Nephron progenitor cell (in vitro differentiated cells): ENCODE data around the gene PPHLN1.

ENCODE experiments used
- DNase-seq: peaks from one replicate; pipeline ENCODE4 v3.0.0; 2021
- H3K27ac Mint-ChIP-seq: 2 replicates; pipeline ENCODE4 v1.8.0; 2021; ENCODE audit warnings: mild to moderate bottlenecking, moderate library complexity, mixed read lengths
- H3K27me3 Mint-ChIP-seq: 2 replicates; pipeline ENCODE4 v1.8.0; 2021; ENCODE audit warnings: mild to moderate bottlenecking, low read depth, mixed read lengths; ENCODE audit not compliant: poor library complexity
- H3K36me3 Mint-ChIP-seq: 2 replicates; pipeline ENCODE4 v1.8.0; 2021; ENCODE audit warnings: low read depth, mixed read lengths
- H3K4me1 Mint-ChIP-seq: 2 replicates; pipeline ENCODE4 v1.8.0; 2021; ENCODE audit warnings: mixed read lengths
- H3K4me3 Mint-ChIP-seq: 2 replicates; pipeline ENCODE4 v1.8.0; 2021; ENCODE audit warnings: mild to moderate bottlenecking, moderate library complexity, mixed read lengths
- H3K9me3 Mint-ChIP-seq: 2 replicates; pipeline ENCODE4 v1.8.0; 2021; ENCODE audit warnings: mild to moderate bottlenecking, moderate library complexity, mixed read lengths
- TF ChIP-seq, protein P1 (sequence below): fragments of 200-600 bp; sonication (generic); IDR thresholded peaks from 2 replicates; pipeline ENCODE4 v1.5.0; 2021; ENCODE audit warnings: antibody characterized with exemption

Gene PPHLN1

GRCh38 chr12:42306297-42306696 lies 19.7 kb upstream of the PPHLN1 start:
- Mint-ChIP-seq H3K36me3 (no peaks in the 10 kb centered on the region), H3K4me3 (no peak overlapping the region), H3K27me3 (peaks cover 3% of the 10 kb centered on the region), H3K9me3 (no peaks in the 10 kb centered on the region), H3K27ac (no peak overlapping the region), H3K4me1 (no peaks in the 10 kb centered on the region)
- TF ChIP-seq, protein P1, sequence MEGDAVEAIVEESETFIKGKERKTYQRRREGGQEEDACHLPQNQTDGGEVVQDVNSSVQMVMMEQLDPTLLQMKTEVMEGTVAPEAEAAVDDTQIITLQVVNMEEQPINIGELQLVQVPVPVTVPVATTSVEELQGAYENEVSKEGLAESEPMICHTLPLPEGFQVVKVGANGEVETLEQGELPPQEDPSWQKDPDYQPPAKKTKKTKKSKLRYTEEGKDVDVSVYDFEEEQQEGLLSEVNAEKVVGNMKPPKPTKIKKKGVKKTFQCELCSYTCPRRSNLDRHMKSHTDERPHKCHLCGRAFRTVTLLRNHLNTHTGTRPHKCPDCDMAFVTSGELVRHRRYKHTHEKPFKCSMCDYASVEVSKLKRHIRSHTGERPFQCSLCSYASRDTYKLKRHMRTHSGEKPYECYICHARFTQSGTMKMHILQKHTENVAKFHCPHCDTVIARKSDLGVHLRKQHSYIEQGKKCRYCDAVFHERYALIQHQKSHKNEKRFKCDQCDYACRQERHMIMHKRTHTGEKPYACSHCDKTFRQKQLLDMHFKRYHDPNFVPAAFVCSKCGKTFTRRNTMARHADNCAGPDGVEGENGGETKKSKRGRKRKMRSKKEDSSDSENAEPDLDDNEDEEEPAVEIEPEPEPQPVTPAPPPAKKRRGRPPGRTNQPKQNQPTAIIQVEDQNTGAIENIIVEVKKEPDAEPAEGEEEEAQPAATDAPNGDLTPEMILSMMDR: no peak
- DNase-seq: no peak

GRCh38 chr12:42308390-42308789 lies 17.6 kb upstream of the PPHLN1 start:
- Mint-ChIP-seq H3K4me1 (no peaks in the 10 kb centered on the region), H3K27me3 (peaks cover 3% of the 10 kb centered on the region)

DNA sequence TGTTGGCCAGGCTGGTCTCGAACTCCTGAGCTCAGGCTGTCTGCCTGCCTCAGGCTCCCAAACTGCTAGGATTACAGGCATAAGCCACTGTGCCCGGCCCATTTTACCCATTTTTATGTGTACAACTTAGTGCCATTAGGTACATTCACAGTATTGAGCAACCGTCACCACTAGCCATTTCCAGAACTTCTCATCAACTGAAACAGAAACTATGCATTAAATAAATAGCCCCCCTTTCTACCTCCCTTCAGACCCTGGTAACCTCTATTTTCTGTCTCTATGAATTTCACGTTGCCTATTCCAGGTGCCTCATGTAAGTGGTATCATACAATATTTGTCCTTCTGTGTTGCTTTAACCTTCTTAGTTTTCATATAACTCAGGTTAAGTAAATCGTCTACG lies 16.0 kb upstream of the PPHLN1 start:
- TF ChIP-seq, protein P1: no peak
- Mint-ChIP-seq H3K9me3 (no peaks in the 10 kb centered on the region), H3K27ac (no peak overlapping the region), H3K27me3 (peaks cover 3% of the 10 kb centered on the region), H3K4me3 (no peak overlapping the region), H3K36me3 (peaks cover 16% of the 10 kb centered on the region), H3K4me1 (no peaks in the 10 kb centered on the region)
- no peak for DNase-seq

More at GRCh38 chr12:42308390-42308789, 17.6 kb upstream of the PPHLN1 start:
- TF ChIP-seq, protein P1: no peak
- Mint-ChIP-seq H3K9me3 (no peaks in the 10 kb centered on the region), H3K27ac (no peak overlapping the region), H3K4me3 (no peak overlapping the region), H3K36me3 (peaks cover 6% of the 10 kb centered on the region)
- DNase-seq: no peak

GRCh38 chr12:42315108-42315507 lies 10.9 kb upstream of the PPHLN1 start:
- DNase-seq: no peak
- H3K27me3 Mint-ChIP-seq: no peaks in the 10 kb centered on the region
- H3K9me3 Mint-ChIP-seq: no peaks in the 10 kb centered on the region
- H3K36me3 Mint-ChIP-seq: peaks cover 35% of the 10 kb centered on the region
- TF ChIP-seq, protein P1: no peak
- H3K27ac Mint-ChIP-seq: no peak overlapping the region
- no peak overlapping the region for H3K4me3 Mint-ChIP-seq
- H3K4me1 Mint-ChIP-seq: no peaks in the 10 kb centered on the region

- no peaks in the 10 kb centered on the region for H3K27me3 Mint-ChIP-seq
- peaks cover 43% of the 10 kb centered on the region for H3K36me3 Mint-ChIP-seq
- H3K4me1 Mint-ChIP-seq: peaks cover 10% of the 10 kb centered on the region
- no peak overlapping the region for H3K27ac Mint-ChIP-seq
- TF ChIP-seq, protein P1: no peak
- no peak overlapping the region for H3K4me3 Mint-ChIP-seq
- no peaks in the 10 kb centered on the region for H3K9me3 Mint-ChIP-seq
- DNase-seq: no peak
Observed at GRCh38 chr12:42320796-42321195, 5.2 kb upstream of the PPHLN1 start.

GRCh38 chr12:42322567-42322966 lies 3.4 kb upstream of the PPHLN1 start:
- no peak overlapping the region for H3K27ac Mint-ChIP-seq
- H3K4me3 Mint-ChIP-seq: no peak overlapping the region
- H3K27me3 Mint-ChIP-seq: no peaks in the 10 kb centered on the region
- H3K4me1 Mint-ChIP-seq: peaks cover 24% of the 10 kb centered on the region
- no peak for DNase-seq
- TF ChIP-seq, protein P1: no peak
- H3K36me3 Mint-ChIP-seq: peaks cover 39% of the 10 kb centered on the region
- no peaks in the 10 kb centered on the region for H3K9me3 Mint-ChIP-seq
